ENCODE data around the gene SEL1L2.
"Not testable (repeated sequence)": the region's sequence is repeated elsewhere in the genome, so short reads cannot be mapped to it uniquely, and the experiment has no call there.

SEL1L2 gene, protein sequence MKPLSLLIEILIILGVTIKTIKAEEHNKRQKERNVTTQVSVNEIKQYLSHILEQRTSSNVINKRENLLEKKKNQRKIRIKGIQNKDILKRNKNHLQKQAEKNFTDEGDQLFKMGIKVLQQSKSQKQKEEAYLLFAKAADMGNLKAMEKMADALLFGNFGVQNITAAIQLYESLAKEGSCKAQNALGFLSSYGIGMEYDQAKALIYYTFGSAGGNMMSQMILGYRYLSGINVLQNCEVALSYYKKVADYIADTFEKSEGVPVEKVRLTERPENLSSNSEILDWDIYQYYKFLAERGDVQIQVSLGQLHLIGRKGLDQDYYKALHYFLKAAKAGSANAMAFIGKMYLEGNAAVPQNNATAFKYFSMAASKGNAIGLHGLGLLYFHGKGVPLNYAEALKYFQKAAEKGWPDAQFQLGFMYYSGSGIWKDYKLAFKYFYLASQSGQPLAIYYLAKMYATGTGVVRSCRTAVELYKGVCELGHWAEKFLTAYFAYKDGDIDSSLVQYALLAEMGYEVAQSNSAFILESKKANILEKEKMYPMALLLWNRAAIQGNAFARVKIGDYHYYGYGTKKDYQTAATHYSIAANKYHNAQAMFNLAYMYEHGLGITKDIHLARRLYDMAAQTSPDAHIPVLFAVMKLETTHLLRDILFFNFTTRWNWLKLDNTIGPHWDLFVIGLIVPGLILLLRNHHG

DNA sequence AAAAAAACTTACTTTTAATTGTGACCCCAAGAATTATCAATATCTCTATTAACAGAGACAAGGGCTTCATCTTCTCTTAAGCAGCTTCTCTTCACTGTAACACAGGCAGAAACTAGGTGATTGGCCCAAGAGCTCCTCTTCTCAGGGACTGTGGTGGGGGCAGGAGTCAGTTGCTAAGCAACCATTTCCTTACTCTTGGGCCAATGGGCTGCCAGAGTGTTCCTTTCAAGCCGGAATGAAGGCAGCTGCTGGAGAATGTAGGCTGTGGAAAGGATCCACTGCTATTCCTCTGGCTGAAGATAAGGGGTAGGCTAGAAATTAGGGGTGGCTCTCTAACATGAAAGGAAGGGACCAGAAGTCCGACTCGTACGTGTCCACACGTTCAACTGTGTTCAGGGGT is at the start of gene SEL1L2:
TSS of gene SEL1L2 (minus strand) at position 150 of the 400 bp plus-strand sequence. CDS start at position 70, 80 bp downstream.
- no peak for DNase-seq

DNA sequence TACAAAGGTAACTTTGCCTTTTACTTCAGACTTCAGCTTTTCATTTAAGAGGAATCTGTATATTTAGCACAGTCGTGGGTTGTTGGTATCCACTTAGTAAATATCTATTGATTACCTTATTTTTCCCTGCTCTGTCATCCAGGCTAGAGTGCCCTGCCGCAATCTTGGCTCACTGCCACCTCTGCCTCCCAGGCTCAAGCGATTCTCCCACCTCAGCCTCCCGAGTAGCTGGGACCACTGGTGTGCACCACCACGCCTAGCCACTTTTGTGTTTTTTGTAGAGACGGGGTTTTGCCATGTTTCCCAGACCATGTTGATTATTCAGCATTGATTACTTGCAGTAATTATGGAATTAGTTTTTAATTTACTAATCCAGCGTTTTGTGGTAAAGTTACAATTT is 46.2 kb upstream of the SEL1L2 start:
- DNase-seq = no peak

DNA sequence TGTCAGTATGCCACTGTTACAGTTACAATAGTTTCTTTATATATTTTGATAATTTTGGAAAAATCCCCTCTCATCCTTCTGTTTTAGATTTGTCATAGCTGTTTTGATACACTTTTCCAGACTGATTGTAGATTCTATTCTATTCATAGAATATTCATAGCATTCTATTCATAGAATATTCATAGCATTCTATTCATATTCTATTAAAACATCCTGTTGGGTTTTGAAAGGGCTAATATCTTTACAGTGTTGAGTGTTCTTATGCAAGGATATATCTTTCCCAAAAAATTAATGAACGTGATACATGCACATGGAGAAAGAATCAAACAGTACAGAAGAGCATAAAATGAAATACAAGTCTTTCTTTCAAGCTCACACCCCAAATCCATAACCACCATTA is 42.9 kb upstream of the SEL1L2 start:
- no peak for DNase-seq

DNA sequence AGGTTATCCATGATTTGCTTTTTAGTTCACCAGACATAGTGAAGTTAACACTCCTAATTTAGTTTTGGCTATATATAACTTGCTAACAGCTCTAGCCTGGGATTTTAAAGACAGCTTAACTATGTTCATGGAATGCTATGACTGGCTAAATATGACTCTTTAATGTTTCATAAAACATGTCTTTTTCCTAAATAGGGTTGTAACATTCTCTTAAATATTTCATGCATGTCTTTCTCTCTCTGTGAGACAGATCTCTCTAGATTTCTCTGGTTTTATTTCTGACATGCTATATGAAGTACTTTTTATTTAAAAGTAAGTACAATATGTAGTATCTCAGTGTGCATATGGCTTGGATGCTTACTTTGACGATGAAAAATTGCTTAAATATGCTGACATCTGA is 40.6 kb upstream of the SEL1L2 start:
- no peak for DNase-seq

DNA sequence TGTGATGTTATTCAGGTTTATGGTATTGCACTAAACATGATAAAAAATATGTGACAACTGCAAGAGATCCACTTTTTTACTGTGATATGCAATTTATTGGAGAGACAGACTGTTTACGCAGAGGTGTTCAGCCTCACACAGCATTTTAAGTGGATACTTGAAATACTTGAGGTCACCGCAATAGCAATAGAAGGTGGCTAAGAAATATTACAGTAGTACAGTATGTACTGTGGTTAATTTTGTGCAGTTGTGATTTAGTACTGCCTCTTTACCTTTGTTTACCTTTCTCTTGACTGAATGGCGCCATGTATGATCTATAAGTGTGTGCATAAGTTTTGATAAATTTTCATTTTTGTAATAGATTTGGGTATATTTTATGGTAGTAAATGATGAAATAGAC is 22.3 kb upstream of the SEL1L2 start:
- DNase-seq = no peak

DNA sequence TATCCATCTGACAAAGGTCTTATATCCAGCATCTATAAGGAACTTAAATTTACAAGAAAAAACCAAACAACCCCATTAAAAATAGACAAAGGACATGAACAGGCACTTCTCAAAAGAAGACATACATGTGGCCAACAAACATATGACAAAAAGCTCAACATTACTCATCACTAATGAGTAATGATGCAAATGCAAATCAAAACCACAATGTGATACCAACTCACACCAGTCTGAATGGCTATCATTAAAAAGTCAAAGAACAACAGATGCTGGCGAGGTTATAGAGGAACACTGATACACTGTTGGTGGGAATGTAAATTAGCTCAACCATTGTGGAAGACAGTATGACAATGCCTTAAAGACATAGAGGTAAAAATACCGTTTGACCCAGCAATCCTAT is 18.8 kb upstream of the SEL1L2 start:
- no peak for DNase-seq

DNA sequence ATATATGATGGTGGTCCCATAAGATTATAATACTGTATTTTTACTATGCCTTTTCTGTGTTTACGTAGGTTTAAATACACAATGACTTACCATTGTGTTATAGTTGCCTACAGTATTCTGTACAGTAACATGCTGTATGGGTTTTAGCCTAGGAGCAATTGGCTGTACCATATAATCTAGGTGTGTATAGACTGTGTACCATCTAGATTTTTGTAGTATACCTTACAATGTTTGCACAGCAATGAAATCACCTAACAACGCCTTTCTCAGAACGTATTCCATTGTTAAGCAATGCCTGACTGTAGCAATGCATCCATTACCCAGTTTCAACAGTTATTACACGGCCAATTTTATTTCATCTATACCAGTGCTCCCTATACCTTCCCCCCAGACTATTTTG is 15.6 kb upstream of the SEL1L2 start:
- no peak for DNase-seq

DNA sequence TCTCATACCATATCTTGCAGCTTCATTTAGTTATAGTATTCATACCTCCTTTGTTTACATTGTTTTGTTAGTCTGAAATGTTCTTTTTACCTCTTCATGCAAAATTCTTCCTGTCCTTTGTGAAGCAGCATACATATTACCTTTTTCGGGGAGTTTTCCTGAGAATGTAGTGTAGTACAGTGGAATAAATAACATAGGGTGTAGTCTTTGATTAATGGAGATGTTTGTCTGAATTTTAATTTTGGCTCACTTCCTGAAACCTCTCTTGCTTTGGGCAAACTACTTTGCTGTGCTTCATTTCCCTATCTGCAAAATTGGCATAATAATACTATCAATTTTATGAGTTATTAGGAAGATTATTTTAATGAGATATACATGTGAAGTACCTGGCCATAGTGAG is 10.5 kb upstream of the SEL1L2 start:
- no peak for DNase-seq

DNA sequence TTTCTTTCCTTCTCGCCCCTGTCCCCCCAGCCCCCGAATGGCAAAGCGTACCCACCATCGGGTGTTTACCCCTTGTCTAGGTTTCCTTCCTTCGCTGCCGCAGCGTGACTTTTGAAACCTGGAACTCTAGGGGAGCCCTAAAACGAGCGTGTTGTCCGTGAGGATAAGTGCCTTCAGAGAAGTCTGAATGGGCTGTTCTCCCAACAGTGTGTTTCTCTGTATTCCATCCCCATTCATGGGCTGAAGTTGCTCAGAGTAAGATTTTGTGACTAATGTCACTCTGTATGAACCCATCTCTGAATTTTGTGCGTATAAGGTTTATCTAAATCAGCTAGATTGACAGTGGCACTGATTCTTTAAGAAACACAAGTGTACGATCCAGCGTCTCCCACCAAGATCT is 5.9 kb upstream of the SEL1L2 start:
- DNase-seq = no peak

DNA sequence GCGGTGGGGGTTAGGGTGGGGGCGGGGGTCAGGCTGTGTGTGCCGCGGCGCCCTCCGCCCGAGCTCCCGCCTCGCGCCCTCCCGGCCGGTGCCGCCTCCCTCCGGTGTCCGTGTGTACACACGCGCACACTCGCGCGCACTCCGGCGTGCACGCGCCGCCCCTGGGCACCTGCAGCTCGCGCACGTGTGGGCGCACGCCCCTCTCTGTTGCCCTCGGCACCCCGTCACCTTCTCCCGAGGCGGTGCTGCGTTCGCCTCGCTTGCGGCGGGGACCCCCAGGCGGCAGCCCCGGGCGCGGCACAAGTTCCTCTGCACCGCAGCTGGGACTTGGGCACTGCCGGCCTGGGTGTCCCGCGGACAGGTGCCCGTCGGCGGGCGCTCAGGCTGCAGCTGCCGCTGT is 5.4 kb upstream of the SEL1L2 start:
- DNase-seq = peak; percentile 25

DNA sequence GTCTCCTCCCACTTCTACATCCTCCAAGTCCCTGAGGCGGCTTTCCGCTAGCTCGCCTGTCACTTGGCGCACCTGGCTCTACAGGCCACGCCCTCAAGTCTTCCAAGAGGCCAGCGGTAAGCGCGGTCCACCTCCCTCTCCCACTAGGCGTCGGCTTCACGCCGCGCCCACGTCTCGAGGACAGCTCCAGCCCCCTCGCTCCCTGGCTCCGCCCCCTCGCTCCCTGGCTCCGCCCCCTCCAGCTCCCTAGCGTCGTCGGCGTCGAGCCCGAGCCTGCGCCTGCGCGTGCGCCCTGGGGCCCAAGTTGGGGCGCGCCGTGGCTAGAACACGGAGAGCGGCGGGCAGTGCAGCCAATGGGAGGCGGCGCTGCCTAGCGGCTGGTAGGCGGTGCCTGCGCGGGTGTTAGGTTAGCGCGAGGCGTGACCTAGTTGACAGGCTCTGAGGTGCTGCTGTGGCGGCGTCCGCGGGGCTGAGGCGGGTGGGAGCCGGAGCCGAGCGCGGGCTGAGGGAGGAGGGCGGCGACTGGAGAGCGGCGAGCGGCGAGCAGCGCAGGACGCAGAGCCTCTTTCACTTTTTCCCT is 4.8 kb upstream of the SEL1L2 start, which contains the start of gene MACROD2:
TSS of gene MACROD2 (plus strand) at position 431 of the 580 bp plus-strand sequence.
- peak; percentile 95 for DNase-seq

DNA sequence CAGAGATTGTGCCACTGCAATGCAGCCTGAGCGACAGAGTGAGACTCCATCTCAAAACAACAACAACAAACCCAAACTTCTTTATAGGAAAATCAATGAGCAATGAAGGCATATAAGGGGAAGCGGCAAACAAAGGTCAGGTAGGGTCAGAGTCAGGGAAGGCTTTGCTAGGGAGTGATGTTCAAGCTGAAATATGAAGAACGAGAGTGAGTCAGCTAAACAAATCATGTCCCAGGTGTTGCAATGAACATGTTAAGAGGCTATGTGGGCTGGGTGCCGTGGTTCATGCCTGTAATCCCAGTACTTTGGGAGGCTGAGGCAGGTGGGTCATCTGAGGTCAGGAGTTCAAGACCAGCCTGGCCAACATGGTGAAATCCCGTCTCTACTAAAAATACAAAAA is 1.5 kb upstream of the SEL1L2 start:
- DNase-seq = not testable (repeated sequence)

DNA sequence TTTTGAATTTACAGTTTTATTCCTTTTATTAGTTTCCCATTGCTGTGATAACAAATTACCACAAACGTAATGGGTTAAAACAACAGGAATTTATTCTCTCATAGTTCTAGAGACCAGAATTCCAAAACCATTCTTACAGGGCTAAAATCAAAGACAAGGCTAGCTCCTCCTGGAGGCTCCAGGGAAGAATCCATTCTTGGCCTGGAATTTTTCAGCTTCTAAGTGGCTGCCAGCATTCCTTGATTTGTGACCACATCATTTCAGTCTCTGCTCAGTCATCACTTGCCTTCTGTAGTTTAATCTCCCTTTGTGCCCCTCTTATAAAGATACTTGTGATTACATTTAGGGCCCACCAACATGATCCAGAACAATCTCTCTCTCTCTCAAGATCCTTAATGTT is 897 bp upstream of the SEL1L2 start:
- no peak for DNase-seq

DNA sequence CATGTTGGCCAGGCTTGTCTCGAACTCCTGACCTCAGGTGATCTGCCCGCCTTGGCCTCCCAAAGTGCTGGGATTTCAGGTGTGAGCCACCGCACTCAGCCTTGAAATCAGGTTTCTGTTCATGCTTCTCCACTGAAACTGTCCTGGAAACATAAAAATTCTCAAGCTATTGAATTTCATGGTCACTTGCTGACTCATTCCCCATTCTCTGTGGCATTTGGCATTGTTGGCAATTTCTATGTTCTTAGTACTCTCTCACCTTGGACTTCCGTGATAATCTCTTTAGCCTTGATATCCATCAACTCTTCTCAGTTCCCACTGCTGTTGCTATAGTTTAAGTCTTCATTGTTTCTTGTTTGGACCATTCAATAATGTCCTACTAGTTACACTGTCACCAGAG is 6.2 kb downstream of the SEL1L2 start:
- no peak for DNase-seq

DNA sequence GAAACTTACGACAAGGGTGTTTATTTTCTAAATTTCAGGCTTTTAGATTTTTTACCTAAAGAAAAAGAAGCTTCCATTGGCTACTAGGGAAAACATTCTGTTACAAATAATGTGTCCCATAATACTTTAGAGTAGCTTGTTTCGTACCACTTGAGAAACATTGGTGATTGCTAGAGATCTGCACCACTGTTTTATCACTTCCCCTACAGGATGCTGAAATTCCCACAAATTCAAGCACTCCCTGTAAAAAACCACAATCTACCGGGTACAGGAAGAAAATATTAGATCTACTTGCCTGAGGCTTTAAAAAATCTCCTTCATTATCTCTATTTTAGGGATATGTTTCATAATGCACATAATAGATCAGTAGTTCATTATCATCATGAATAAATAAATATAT is 29.9 kb downstream of the SEL1L2 start:
- no peak for DNase-seq

DNA sequence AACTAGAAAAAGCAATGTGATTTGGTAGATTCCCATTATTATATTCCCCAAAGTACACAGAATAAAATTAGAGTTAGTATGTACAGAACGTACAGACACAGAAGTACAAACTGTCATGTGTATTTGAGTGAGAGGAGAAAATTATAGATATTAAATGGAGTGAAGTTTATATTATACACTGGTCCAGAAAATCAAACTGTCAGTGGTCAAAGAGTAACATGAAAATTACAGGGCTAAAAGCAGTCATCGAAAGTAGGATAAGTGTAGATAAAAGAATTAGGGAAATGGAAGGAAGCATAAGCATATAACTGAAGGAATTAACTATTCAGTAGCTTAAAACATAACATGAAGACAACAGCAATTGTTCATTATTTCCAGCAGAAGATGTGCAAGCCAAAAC is 30.3 kb downstream of the SEL1L2 start:
- DNase-seq = no peak

DNA sequence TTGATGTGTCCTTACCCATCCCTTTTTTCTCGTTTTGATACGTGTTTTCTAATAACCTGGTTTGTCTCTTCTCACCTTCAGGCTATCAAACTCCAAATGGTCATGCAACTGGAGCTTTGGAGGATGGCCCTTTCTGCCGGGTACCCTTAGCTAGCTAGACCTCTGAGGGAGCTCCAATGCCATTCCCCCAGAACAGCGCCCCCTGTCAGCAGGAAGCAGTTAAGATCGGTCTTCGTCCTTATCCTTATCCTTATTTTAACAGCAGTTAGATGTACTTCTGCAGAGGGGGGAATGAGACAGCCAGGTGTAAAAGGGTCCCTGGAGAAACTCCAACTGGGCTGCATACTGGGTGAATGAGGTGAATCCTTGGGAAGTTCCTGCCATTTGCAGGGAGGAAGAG is 37.2 kb downstream of the SEL1L2 start:
- no peak for DNase-seq

DNA sequence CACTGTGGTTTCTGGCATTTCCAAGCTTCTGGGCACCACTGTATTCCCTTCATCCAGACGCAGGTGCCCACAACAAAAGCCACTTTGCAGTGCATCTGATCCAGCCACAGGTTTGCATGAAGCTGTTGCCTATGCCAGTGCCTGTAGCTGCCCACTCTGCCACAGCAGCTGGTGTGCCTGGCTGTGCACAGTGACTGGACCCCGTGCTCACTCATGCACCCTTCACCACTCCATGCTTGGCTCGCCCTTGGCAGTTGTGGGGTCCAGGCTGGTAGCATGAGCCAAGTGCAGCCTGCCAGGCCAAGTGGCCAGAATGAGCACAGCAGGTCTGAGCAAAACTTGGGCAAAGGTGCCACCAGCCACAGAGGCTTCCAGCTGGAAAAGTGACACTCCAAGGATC is 42.7 kb downstream of the SEL1L2 start:
- no peak for DNase-seq

DNA sequence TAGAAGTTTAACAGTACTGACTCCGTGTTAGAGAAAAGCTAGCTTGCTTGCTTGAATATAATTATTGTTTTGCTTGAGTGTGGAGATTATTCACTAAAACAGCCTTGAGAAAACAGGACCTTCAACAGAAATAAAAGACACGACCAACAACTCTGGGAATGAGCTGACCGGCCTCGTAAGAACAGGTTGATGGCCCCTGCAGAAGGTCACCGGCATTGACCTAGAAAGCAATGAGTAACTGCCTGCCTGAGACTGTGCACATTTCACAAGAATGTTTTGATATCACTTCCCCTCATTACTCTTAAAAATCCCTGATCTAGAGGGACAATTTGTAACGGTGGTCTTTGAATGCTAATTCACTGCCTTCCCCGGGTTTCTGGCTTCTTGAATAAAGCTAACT is 49.4 kb downstream of the SEL1L2 start:
- DNase-seq = no peak

DNA sequence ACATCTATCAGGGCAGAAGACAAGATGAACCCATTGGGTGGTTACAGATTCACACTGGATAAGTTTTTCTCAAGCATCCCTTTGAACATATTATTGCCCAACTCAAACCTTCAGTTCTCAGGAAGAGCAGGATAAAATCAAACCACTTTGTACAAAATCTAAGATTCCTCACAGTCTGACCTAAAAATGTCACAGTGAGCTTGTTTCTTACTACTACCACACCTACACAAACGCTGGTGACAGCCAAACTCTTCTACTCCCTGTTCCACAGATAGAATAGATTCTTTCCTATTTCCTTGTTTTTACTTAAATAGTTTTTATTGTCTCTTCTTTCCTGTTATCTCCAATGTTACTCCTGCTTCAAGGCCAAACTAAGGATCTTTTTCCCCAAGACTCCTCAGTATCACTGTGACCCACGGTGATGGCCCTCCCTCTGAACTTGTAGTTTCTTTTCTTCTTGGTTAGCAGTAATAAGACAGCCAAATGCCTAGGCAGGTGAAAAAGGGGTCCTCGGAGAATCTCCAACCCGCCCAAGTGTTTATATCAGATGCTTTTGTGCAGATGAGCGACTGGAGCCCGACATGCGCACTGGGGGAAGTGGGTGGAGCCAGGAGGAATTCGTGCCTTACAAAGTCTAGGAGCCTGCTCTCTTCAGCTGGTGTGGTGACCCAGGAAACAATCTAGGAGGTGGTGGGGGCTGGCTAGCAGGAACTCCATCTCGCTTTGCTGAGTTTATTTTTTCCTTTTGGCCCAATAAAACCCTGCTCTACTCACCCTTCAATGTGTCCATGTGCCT is 53.4 kb downstream of the SEL1L2 start:
- no peak for DNase-seq

DNA sequence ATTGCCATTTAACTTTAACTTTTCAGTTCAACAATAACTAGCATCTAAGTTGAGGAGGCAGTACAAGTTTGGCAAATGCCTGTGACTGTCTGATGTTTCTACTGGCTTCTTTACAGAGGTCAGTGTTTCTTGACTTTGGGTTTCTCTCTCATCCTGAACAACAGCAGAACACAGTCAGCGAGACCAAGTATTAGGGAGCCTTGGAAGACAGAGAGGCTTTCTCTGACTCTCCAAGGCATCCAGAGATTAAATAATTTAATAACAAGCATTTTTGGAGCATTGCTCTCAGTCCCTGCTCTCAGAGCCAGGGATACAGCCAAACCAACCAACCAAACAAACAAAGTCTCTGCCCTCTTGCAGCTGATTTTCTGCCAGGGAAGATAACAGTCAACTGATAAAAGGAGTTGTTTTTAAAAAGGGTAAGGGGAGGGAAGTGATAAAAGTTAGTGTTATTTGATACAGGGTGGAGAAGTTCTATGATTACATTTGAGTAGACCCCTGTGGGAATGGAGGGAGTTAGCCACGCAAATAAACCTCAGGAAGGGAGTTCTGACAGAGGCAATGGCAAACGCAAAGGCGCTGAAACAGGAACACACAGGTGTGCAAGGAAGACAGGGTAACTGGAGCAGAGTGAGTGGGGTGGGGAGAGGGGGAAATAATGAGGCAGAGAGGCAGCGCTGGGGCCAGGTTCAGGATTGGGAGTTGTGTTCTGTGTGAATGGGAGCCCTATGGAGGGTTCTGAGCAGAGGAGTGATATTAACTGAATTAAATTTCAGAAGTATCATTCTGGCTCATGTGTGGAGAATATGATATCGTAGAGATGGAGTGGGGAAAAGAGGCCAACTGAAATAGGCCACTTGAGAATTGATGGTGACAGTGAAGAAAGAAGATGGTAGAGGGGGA is 55.2 kb downstream of the SEL1L2 start:
- DNase-seq = no peak

DNA sequence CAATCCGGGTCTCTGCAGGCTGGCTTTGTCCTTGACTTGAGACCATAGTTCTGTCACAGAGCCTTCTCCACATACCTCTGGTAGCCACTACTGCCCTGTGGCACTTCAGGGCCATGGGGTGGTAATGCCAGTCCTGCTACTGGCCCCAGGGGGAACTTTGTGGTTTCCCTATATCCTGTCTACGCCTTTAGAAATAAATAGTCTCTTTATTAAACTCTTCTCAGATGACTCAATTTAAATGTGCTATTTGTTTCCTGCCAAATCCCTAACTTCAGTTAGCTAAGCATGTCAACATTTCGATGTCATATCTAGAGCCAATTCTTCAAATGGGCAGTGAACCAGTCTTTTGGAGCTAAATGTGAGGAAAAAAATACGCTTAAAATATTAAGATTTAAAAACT is 60.1 kb downstream of the SEL1L2 start:
- DNase-seq = no peak

All from DMS153 (cell line).